Hematopoietic multipotent progenitor cell (in vitro differentiated cells): ENCODE results near the gene COL20A1. TPM values are rescaled to one million over a fixed set of nuclear protein-coding genes. Genes with fewer than 3 reads are reported as not detected.

Experiments used
- DNase-seq, 3 donors: peaks; one replicate each; pipeline ENCODE4 v3.0.0-alpha.2; 2011 to 2015; ENCODE audit warnings: low read depth in 2 of 3, low spot score in 2 of 3
- total RNA-seq: library from RNA; depleted of rRNA; stranded (reverse); fragments of >200 nt; gene quantifications from one replicate; pipeline ENCODE4 v1.2.3, GENCODE V29; 2012

COL20A1 gene
- total RNA-seq, 1 donor, result not detected

DNA sequence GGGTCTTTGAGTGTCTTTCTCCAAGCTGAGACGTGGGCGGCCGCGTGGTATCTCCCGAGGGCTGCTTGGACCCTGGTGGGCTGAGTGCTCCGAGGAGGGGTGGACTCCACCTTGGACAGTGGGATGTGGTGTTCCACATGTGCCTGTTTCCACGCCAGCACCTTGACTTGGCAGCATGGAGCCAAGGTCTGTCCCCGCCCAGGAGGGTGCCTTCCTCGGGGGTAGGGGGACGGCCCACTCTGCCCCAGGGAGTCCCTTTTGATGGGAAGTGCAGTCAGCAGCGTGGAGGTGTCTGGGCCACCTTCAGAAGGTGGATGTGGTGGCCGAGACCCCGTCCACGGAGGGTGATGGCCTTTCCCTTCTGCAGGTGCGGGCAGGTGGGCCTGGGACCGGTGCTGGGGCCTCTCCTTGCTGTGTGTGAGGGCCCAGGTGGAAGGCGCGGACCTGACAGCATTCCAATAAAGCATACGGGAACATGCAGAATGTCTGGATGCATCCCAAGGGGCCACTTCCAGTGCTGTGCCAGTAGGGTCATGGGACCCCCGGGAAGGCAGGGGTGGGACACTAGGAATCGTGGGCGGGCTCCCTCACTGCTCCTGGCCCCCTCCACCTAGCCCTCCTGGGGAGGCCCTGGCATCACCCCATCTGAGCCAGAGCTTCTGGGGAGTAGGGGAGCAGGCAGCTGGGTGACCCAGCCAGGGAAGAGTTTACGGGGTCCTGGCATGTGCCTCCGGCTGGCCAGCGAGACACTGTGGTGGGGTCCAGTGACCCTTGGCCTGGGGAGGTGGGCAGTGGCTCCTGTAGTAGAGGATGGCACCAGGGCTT is 3.5 kb upstream of the COL20A1 start:
- no peak for DNase-seq

GRCh38 chr20:63290136-63290676 is 2.8 kb upstream of the COL20A1 start:
- no peak for DNase-seq

GRCh38 chr20:63290677-63291472 is 2.1 kb upstream of the COL20A1 start:
- DNase-seq, result peak; percentile 24 to 42 (median 33)

GRCh38 chr20:63291811-63292210 is 1.2 kb upstream of the COL20A1 start:
- DNase-seq, result no peak

DNA sequence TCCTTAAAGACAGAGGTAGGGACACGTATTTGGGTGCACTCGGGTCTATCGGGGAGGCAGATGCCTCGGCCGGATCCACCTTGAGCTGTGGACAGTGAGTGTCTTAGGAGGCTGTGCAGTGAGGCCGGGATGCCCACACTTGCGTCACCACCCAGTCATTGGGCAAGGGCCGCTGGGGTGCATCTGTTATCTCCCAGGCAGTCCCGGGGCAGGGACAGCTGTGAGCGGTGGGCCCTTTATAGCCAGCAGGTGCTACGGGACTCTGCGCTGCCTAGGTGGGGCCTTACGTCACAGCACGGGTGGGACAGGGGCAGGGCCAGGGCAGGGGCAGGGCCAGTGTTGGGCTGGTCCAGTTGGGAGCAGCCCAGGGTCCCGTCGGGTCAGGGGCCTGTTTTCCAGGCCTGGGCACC is 689 bp upstream of the COL20A1 start:
- no peak for DNase-seq

GRCh38 chr20:63293456-63293855 is 470 bp downstream of the COL20A1 start:
- no peak for DNase-seq

GRCh38 chr20:63293871-63294535 is 1.0 kb downstream of the COL20A1 start:
- DNase-seq, result no peak

DNA sequence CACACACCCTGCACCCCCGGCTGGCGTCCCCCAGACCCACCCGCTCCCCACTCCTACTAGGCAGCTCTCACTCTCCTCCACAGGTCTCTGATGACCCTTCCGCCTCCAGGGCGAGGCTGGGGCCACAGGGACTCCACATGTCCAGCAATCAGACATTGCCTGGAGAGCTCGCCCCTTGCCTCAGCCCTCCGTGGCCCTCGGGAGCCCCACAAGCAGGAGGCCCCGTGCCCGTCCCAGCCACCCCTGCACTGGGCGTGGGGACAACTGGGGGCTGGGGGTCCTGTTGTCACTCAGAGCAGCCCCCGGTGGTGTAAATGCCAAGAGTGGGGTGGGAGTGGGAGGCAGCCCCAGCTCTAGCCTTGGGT is 1.5 kb downstream of the COL20A1 start:
- no peak for DNase-seq

- DNase-seq, result no peak
Measured at GRCh38 chr20:63295018-63295417, 2.0 kb downstream of the COL20A1 start.

- DNase-seq, result no peak
Measured at GRCh38 chr20:63295422-63295821, 2.4 kb downstream of the COL20A1 start.

GRCh38 chr20:63295846-63296245 is 2.9 kb downstream of the COL20A1 start:
- no peak for DNase-seq

DNA sequence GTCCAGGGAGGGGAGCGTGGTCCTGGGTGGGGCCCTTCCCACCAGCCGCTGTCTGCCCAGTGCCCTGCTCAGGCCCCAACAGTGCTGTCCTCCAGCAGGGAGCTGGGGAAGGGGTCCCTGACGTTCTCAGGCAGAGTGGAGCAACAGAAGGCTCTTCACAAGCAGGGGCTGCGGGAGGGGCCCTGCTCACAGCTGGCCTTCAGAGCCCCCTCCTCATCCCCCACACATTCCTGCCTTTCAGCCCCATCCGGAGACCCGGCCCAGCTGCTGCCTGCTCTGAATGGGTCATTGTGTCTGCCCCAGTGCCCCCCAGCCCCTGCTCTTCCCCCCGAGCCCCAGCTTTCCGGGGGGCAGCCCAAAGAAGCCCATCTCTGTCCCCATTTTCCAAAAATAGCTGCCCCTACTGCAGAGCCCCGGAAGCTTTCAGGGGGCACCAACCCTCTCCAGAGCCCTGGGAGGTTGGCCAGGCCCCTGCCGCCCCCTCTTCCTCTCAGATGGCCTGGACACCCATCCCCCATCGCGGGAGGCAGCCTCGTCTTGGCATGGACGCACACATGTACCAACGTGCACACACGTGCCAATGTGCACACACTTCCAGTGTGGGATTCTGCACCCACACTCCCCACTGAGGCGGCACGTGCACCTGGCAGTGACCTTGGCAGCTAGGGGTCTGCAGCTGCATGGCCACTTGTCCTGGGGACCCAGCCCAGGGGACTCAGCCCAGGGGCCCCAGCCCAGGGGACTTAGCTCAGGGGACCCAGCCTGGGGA is 3.7 kb downstream of the COL20A1 start:
- no peak for DNase-seq

DNA sequence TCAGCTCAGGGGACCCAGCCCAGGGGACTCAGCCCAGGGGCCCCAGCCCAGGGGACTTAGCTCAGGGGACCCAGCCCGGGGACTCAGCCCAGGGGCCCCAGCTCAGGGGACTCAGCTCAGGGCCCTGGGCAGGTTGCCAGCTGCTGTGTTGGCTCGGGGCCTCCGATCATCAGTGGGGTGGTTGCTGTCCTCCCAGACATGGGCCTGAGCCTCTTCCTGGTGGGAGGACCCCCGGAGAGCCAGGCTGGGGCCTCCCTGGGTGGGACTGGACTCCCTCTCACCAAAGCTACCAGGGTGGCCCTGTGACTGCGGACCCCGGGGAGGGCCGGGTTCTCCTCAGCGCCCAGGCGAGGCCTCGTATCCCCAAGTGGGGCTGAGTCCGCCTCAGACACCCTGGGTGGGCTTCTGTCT is 4.4 kb downstream of the COL20A1 start:
- DNase-seq, result no peak

GRCh38 chr20:63297796-63298572 is 5.0 kb downstream of the COL20A1 start:
- no peak for DNase-seq

DNA sequence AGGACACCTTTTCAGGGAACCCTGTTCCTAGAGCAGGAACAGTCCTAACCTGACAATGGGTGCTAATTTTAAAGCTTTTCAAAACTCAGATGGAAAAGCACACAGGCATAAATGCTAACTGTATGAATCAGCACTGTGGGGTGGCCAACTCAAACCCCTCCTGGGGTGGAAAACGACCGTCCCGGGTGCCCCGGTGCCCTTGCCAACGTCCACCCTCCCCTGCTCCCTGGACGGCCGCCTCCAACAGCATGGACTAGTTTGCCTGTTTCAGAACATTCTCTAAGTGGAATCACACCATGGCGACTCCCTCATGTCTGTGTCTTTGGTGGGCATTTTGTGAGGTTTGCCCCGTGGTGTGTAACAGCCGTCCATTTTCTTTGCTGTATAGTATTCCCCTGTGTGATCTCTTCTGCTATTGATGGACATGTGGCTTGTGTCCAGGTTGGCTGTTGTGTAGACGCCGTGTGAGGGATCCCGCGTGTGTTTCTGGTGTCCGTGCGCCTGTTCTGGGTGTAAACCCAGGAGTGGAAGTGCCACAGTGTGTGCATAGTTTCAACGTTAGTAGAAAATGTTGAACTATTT is 5.8 kb downstream of the COL20A1 start:
- DNase-seq, result no peak

- no peak for DNase-seq
Measured at GRCh38 chr20:63301671-63302070, 8.7 kb downstream of the COL20A1 start.

DNA sequence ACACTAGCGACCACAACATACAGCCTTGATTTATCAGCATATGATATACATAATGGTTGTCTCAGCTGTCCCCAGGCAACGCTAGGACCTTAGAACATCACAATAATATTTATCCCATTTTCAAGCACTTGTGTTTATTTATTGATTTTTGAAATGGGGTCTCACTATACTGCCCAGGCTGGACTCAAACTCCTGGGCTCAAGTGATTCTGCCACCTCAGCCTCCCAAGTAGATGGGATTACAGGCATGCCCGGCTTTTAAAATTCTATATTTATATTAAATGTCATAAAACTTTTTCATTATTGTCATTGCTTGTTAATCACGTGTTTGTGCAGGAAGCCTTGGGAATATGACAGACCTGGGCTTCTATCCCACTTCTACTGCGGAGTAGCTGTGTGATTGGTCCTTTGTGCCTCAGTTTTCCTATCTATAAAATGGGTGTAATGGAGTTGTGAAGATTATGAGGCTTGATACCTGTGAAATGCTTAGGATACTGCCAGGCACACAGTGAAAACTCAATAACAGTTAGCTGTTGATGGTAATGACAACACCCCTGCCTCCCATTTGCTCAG is 10.2 kb downstream of the COL20A1 start:
- DNase-seq, result no peak

DNA sequence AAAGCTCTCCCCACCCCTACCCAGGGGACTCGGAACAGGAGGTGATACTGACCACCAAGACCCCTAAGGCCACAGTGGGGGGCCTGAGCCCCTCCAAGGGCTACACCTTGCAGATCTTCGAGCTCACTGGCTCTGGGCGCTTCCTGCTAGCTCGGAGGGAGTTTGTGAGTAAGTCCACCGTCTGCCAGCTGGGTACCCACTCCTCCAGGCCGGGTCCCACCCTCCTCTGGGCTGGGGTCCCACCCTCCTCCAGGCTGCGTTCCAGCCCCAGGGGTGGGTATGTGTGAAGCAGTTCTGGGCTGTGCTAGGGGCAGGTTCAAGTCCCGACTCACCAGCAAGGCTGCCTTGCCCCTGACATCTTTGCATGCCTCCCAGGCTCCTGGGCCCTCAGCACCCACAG is 12.4 kb downstream of the COL20A1 start:
- DNase-seq, result no peak
